NCI-H1092 (cell line): Measurements from ENCODE around the gene BICRAL.
"Not testable (repeated sequence)": the region's sequence is repeated elsewhere in the genome, so short reads cannot be mapped to it uniquely, and the experiment has no call there.

Experiments
- DNase-seq: peaks from one replicate; lab custom pipeline; 2025; lab: John Stamatoyannopoulos, UW

BICRAL gene

DNA sequence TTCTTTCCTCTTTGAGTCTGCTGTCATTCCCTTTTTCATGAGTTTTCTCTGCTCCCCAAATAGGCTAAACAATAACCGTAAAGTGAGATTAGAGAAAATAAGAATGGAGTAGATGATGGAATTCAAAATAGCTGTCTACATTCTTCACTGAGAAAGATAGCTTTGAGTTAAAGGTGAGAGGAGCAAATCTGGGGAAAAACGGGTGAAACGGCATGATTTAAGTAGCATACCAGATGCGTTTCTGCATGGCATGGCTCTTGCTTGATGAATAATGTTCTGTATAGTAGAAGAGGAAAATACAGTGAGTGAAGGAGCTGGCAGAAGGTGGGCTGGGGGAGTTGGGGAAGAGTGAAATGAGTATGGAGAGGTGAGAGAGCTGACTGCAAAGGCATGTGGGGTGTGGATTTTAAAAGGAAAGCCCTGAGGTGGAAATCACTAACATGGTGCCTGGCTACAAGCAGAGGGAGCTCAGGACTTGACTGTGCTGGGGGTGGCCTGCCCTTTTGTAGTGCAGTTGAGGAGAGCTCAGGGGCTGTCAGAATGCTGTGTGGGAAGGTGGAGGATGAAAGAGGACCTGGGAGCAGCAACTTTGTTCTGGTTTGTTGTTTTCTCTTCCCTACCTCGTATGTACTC is 8.8 kb downstream of the BICRAL start:
- no peak for DNase-seq

DNA sequence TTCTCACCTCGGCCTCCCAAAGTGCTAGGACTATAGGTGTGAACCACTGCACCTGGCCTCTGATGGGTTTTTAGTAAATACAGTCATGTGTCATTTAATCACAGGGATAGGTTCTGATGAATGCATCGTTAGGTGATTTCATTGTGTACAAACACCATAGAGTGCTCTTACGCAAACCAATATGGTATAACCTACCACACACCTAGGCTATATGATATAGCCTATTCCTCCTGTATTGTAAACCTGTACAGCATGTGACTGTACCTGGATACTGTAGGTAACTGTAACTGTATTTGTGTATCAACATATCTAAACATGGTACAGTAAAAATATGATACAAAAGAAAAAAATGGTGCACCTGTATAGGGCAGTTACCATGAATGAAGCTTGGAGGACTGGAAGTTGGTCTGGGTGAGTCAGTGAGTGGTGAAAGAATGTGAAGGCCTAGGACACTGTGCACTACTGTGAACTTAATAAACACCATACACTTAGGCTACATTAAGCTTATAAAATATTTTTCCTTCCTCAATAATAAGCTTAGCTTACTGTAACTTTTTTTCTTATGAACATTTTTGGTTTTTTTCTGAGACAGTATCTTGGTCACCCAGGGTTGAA is 10.0 kb downstream of the BICRAL start:
- DNase-seq: no peak

DNA sequence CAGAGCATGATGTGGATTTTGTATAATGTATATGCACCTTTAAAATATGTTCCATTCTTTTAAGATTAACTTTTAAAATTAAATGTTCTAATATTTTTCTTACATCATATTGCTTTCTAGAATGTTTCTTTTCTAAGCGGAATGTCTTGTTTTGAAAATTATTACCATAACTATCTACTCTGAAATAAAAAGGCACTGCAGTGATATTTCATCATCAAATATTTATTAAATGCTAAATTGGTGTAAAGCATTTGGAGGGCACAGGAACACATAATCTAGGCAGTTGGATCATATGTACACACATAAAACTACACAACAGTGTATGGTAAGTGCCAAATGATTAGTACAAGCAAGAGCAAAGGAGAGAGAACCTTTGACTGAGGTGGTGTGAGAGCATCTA is 13.8 kb downstream of the BICRAL start:
- no peak for DNase-seq

DNA sequence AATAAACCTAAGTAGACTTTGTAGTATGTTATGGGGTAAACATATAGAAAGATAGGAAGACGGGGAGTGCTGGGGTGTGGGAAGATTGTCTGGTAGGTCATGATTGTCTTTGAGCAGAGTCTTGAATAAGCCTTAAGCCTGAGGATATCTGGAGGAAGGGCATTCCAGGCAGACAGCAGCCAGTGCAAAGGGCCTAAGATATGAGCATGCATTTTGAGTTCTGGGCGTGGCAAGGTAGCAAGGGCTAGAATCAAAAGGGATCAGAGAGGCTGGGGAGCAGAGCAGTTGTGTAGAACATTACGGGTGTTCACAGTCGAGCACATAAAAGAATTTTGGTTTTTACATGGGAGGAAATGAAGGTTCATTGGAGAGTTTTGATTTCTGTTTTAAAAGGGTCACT is 14.3 kb downstream of the BICRAL start:
- DNase-seq: no peak

DNA sequence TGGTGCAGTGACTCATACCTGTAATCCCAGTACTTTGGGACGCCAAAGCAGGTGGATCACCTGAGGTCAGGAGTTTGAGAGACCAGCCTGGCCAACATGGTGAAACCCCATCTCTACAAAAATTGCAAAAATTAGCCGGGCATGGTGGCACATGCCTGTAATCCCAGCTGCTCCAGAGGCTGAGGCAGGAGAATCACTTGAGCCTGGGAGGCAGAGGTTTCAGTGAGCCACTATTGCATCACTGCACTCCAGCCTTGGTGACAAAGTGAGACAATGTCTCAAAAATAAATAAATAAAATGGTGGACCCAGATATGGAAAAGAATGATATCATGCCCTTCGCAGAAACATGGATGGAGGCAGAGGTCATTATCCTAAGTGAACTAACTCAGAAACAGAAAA is 15.8 kb downstream of the BICRAL start:
- DNase-seq: not testable (repeated sequence)

DNA sequence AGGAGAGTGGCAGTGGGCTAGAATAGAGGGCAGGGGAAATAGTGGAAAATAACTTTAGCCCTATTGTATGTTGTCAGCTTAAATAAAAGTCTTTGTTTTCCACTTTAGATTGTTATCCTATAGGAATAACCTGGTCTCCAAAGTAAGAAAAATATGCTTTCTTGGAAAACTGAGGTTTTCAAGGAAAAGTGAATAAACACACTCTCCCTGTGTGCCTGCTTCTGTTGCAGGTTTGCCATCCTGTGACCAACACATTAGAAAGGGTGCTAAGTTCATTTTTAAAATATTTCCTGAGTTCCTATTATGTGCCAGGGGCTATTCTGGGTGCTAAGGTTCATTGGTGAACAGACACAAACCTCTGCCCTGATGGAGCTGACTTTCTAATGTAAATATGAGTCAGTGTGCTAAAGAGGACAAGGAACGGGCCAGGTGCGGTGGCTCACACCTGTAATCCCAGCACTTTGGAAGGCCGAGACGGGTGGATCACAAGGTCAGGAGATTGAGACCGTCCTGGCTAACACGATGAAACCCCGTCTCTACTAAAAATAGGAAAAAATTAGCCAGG is 23.5 kb downstream of the BICRAL start:
- no peak for DNase-seq

DNA sequence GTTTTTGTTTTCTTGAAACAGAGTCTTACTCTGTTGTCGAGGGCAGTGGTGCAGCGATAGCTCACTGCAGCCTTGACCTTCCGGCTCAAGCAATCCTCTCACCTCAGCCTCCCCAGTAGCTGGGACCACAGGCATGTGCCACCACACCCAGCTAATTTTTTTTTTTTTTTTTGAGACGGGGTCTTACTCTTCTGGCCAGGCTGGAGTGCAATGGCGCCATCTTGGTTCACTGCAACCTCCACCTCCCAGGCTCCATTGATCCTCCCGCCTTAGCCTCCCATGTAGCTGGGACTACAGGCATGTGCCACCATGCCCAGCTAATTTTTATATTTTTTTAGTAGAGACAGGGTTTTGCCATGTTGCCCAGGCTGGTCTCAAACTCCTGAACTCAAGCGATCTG is 24.5 kb downstream of the BICRAL start:
- DNase-seq: not testable (repeated sequence)

DNA sequence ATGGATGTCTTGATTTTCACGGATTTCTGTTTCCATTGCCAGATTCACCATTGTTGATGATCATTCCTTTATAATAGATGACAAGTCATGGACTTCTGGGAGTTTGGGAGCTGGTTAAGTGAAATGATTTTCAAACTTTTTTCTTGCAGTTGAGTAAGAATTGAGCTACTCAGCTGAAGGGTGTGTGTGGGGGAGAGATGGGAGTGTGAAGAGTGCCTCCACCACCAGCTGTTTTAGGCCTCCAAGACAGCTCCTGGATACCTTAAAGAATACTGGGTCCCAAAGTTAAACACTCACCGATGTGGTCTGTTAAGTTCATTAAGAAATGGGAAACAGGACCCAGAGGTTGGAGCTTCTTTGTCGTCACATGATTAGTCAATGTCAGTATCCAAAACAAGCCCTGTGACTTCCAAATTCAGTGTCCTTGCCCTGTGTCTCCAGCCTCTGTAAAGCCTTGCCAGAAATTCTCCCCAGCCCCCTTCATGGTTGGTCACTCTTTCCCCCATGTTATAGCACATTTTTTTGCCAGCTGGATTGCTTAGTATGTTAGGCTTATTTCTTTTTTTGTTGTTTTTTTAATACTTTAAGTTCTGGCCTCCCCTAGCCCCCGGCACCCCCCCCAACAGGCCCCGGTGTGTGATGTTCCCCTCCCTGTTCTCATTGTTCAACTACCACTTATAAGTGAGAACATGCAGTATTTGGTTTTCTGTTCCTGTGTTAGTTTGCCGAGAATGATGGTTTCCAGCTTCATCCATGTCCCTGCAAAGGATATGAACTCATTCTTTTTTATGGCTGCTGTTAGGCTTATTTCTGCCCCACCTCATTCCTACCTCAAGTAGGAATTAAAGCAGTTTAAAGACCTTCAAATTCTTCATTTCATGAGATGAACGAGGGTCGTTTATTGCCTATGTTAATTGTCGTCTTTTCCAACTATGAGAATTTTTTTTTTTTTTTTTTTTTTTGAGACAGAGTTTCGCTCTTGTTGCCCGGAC is 26.9 kb downstream of the BICRAL start:
- no peak for DNase-seq

DNA sequence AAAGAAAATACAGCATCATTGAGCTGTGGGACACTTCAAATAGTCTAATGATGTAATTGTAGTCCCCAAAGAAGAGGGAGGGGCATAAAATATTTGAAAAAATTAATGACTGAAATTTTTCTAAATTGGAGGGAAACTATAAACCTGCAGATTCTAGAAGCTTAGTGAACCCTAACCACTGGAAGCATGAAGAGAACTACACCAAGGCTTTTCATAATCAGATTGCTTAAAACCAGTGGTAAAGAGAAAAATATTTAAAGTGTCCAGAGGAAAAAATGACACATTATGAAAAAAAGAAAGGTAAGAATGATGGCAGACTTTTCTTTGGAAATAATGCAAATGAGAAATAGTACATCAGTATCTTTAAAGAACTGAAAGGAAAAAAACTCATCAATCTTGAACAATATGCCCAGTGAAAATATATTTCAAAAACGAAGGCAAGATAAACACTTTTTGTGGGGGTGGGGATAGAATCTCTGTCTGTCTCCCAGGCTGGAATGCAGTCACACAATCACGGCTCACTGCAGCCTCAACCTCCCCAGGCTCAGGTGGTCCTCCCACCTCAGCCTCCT is 31.3 kb downstream of the BICRAL start:
- DNase-seq: no peak

DNA sequence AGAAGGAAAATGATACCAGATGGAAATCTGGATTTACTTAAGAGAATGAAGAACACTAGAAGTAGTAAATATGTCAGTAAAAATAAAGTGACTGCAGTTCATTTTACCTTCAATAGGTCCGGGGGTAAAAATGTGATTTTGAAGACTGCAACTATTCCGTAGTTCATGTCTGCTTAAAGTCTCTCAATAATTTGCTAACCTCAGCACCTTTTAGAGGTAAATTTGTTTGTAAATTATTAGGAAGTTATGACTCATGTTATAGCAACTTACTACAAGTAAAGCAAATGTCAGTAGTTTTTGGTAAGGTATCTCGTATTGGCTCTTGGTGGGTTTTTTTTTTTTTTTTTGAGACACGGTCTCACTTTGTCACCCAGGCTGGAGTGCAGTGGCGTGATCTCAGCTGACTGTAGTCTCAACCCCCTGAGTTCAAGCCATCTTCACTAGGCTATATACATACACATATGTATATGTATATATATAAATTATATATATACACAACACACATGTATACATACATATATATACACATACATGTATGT is 32.1 kb downstream of the BICRAL start:
- no peak for DNase-seq

DNA sequence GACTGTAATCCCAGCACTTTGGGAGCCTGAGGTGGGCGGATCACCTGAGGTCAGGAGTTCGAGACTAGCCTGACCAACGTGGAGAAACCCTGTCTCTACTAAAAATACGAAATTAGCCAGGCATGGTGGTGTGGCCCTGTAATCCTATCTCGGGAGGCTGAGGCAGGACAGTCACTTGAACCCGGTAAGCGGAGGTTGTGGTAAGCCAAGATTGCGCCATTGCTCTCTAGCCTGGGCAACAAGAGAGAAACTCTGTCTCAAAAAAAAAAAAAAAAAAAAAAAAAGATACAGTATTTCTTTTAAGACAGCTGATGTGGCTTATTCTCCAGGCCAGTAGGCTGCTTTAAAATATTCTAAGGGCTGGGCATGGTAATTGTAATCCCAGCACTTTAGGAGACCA is 33.9 kb downstream of the BICRAL start:
- not testable (repeated sequence) for DNase-seq

DNA sequence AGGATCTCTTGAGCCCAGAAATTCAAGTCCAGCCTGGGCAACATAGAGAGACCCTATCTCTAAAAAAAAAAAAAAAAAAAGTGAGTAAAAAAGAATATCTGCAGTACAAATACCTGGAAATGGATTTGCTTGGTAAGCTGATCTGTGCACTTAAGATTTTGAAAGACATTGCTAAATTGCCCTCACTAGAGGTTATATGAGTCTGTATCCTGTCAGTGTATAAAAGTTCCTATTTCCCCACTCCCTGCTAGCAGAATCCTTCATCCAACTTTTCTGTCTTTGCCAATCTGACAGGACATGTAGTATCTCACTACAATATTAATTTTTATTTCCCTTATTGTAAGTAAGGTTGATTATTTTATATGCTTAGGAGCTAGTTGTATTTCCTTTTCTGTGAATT is 36.1 kb downstream of the BICRAL start:
- DNase-seq: no peak

DNA sequence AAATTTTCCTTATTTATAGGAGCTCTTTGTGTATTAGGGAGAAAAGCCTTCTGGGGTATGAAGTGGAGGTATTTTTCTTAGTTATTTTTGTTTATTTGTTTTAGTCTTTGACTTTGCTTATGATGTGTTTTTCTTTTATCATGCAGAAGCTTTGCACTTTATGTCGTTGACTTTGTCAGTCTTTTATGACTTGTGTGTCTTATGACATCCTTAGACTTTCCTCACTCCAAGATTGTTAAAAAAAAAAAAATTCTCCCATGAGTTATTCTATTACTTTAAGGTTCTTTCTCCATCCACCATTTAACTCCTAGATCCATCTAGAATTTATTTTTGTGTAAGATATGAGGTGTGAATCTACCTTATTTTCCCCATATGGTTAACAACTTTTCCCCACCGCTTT is 36.6 kb downstream of the BICRAL start:
- no peak for DNase-seq

DNA sequence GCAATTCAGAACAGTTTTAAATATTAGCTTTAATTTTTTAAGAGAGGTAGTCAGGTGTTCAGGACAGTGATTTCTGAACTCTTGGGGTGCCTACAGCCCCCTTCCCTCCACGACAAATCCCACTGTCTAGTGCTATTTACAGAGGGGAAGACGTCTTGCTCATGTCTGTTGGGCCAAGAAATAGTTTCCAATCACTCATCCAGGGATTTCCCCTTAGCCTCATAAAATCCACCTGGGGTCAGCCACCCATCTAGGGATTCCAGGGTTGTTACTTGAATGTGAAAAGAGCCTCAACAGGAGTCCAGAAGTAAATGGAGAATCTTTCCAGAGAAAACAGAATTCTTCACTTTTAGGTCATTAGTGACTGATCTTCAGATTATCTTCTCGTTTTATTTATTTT is 37.0 kb downstream of the BICRAL start:
- DNase-seq: no peak

DNA sequence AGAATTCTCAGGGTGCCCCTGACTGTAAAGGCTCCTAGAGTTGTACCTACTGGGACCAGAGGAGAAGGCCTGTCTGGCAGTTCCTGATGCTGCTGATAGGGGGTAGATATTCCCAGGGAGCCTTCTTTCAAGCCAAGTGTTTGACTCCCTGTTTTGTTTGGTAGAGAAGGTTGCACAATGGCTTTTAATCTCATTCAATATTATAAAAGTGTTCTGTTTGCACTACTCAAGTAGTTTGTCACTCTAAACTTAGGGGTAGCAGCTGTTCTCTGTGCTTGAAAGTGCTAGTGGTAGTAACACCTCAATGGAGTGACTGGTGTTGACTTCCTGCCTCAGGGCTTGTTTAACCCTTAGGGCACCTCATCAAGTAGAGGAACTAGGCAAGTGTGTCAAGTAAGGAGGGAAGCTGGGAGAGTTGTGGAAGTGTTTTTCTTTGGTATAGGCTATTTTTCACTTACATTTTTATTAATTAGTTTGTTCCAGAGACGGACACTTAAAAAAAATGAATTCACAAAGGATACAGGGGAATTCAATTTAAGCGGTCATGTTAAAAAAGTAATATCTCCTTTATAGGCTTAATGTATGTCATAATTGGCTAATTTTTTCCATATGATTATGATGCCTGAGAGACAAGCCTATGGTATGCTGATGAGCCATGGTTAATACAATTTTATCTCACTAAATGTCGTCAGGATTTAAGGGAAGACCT is 38.1 kb downstream of the BICRAL start:
- no peak for DNase-seq

DNA sequence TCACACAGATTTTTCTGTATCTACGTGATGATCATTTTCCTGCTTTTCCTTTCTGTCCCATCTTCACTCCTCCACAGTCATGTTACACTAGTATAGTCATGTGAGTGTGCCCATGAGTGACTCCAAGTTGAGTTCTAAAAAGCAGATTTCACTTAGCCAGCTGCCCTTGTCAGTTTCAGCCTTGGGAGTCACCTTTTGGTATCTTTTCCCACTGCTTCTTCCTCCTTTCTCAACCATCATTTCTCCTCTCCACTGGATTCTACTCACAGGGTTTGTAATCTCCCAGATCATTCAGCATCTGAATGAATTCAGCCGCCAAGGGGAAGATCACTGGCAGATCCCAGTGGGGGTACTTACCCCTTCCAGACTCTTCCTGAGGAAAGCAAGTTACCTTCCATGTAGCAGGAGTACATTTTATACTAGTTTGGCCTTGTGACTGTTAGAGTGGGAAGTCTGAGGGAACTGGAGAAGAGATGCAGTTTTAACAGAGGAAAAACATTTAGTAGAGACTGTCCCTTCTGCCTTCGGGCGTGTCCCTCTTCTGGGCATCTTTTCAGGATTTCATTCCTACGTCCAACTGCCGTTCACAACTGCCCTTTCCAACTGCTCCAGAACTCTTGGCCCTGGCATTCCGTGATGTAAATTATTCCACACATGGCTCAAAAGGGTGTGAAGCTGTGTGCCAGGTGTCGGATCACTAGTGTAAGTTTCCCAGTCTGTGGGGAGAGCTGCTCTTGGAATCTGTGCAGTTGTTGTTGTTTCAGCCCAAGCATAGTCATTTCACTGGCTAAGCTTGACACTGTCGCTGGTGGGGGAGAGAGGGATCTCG is 38.9 kb downstream of the BICRAL start:
- DNase-seq: no peak

DNA sequence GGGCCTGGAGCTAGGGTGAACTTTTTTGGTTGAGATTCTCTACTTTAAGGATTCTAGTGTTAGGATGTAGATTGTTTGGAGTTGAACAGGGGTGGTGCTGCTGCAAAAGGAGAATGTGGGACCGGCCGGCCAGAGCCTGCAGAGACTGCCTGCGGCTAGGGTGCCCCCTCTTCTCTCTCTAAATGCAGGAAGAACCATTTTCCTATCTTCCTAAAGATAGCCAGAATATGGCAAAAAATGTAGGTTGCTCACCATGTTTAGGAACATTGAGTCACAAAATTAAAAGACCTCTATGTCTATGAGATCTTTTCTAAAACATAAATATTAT is 39.5 kb downstream of the BICRAL start:
- no peak for DNase-seq

DNA sequence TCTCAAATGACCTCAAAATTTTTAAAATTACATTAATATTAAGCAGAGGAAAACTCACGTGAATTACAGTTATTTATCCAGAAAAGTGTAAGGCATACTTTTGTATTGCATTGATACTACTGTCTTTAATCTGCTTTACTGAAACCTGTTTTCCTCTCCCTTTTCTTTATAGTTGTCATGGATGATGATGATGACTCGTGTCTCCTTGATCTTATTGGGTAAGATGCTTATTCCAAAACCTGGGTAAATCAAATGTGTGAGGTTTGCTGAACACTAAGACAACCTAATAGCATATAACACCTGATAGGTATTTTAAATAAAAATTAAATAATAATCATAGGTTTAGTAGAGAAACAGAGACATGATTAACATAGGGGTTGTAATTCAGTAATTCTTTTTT is 40.0 kb downstream of the BICRAL start:
- no peak for DNase-seq

DNA sequence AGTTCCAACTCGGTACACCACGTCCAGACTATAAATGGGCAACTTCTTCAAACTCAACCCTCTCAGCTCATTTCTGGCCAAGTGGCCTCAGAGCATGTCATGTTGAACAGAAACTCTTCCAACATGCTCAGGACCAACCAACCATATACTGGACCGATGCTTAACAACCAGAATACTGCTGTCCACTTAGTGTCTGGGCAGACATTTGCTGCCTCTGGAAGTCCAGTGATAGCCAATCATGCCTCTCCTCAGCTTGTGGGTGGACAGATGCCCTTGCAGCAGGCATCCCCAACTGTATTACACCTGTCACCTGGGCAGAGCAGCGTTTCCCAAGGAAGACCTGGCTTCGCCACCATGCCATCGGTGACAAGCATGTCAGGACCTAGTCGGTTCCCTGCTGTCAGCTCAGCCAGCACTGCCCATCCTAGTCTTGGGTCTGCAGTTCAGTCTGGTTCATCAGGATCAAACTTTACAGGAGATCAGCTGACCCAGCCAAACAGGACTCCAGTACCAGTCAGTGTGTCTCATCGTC is 47.8 kb downstream of the BICRAL start:
- DNase-seq: no peak

DNA sequence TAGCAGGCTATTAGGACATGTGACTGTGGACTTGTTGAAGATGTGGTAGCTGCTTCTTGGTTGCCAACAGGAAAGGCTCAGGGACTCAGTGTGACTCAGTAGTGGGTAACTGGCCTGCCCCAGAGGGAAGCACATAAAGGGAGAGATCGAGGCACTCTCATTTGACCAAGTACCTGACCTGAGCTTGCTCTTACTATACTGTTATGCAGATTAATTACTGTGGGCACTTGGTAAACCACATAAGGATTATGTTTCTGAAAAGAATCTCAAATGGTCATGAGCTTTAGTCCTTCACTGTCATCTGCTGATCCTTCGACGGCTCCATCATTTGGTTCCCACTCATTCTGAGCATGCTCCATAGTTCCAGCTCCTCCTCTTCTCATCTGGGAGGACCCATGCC is 49.4 kb downstream of the BICRAL start:
- no peak for DNase-seq
